GM12873 (cell line): Measurements from ENCODE around the gene PKD1L1.

Experiments used
- CTCF ChIP-seq: IDR thresholded peaks from 2 replicates; pipeline ENCODE4 v1.5.1; 2012; ENCODE audit warnings: low read depth, mild to moderate bottlenecking, moderate library complexity, low read length, control low read depth; ENCODE audit not compliant: insufficient read depth; ENCODE audit errors: missing control alignments

Gene PKD1L1

GRCh38 chr7:47895026-47895425 is 53.2 kb downstream of the PKD1L1 start:
- TF ChIP-seq CTCF: no peak

- TF ChIP-seq CTCF: no peak
These were observed 54.4 kb downstream of the PKD1L1 start for GRCh38 chr7:47893721-47894365.

- TF ChIP-seq CTCF: peak; percentile 55
These were observed 55.0 kb downstream of the PKD1L1 start for GRCh38 chr7:47893238-47893637.

GRCh38 chr7:47890606-47891005 is 57.7 kb downstream of the PKD1L1 start:
- TF ChIP-seq CTCF: no peak

- TF ChIP-seq CTCF: no peak
These were observed 58.1 kb downstream of the PKD1L1 start for GRCh38 chr7:47890125-47890524.

GRCh38 chr7:47889723-47890122 is 58.5 kb downstream of the PKD1L1 start:
- TF ChIP-seq CTCF: no peak

GRCh38 chr7:47888371-47889265 is 59.6 kb downstream of the PKD1L1 start:
- TF ChIP-seq CTCF: no peak
